GM21447 (cell line): Measurements from ENCODE around the gene BTBD9.

Experiments used
- ATAC-seq: cut with Tn5 transposase; IDR thresholded peaks from one replicate; pipeline ENCODE4 v1.9.1; 2021; ENCODE audit not compliant: unreplicated experiment

The BTBD9 gene

DNA sequence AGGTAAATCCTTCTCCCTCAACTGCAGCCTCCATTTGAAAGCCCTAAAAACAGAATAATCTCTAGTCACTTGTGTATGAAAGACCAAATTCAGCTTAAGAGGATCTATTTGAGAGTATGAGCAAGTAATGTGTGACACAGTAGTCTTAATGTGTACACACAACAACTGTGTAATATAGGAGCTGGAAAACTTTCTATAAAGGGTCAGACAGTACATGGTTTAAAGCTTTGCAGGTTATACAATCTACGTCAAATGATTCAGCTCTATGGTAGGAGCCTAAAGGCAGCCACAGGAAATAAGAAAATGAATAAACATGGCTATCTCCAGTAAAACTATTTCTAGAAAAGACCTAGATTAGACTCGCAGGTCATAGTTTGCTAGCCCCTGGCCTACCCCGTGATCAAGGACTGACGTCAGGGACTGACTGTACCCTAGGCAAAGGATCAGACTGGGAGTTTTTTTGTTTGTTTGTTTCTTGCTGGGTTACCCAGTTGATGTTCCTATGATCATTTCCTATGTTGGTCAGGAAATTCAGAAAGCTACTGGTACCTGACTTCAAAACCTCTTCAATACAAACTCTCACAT is 39.7 kb downstream of the BTBD9 start:
- no peak for ATAC-seq

DNA sequence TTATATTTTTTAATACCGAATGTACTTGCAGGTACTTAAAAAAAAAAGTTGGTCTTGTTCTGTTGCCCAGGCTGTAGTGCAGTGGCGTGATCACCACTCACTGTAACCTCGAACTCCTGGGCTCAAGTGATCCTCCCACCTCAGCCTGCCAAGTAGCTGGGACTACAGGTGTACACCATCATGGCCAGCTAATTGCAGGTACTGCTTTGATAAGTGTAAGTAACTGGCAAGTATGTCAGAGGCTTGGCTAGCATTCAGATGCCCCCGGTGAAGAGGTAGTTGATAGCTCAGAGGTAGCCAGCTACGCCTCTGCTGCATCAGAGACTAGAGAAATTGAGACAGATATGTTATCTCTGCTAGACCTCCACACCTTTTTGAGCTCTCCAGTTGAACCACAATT is 40.5 kb downstream of the BTBD9 start:
- ATAC-seq, result no peak

DNA sequence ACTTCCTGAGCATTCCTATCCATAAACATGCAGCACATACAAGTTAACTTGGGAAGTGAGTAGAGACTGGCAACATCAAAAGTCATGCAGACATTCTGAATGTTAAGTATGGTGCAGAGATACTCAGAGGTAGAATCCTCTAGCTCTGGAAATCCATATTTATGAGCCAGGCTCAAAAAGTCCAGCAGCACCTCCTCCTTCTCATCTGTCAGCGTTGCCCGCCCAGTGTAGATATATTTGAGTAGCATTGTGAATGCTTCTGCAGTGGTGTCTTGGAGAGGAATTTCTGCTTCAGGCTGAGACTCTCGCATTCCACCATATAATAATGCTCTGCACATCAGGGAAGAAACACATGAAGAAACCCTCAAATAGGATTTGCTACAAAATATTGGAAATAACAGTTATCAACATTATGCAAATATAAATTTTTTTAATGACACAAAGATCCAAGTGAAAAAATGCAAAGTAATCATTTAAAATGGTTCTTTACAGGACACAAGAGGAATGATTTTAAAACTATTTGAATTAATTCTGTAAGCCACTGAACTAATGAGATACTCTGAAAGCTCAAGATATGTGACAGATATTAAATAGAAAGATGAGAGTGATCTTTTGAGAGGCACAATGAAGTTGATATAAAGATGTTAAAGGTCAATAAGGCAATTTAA is 45.6 kb downstream of the BTBD9 start:
- ATAC-seq, result no peak

DNA sequence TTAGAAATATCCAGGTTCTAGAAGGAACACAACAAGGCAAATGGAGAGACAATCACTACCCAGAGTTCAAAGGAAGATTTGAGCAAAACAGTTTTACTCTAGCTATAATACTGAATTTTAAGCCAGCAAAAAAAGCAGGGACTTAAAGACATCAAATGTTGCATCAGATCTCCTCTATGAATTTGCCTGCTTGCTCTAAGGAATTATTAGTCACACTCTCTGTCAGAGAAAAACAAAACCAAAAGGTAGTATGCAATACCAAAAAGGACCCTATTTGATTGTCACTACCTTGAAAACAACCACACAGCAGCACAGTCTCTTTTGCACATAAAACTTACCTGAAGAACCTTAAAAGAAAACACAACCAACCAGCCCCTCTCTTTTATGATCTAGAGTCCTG is 46.3 kb downstream of the BTBD9 start:
- ATAC-seq, result no peak

DNA sequence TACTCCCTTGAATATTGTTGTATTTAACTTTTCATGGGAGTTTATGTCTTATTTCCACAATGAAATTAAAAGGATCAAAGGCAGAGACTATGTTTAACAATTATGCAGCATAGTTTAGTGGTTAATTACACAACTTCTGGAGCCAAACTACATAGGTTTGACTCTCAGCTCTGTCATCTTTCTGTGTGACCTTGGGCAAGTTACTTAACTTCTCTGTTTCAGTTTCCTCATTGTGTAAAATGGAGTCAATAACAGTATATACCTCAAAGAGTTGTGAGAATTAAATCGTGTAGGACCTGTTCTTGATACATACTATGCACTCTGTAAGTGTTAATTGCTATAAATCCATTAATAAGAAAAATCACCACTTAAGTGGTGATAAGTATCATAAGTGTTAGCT is 48.3 kb downstream of the BTBD9 start:
- ATAC-seq, result no peak

DNA sequence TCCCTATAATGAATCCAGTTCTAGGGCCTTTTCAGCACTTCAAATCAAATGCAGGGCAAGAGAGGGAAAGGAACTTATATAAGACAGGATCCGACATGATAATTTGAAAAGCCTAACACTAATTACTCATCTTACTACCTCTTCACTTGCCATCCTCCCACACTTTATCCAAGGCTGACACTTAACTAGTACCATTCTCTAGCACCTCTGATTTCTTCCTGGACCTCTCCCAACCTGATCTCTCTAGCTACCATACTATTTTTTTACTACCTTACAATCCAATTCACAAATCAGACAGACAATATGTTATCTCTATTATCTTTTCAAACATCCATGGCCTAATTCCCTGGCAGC is 50.4 kb downstream of the BTBD9 start:
- ATAC-seq, result no peak

DNA sequence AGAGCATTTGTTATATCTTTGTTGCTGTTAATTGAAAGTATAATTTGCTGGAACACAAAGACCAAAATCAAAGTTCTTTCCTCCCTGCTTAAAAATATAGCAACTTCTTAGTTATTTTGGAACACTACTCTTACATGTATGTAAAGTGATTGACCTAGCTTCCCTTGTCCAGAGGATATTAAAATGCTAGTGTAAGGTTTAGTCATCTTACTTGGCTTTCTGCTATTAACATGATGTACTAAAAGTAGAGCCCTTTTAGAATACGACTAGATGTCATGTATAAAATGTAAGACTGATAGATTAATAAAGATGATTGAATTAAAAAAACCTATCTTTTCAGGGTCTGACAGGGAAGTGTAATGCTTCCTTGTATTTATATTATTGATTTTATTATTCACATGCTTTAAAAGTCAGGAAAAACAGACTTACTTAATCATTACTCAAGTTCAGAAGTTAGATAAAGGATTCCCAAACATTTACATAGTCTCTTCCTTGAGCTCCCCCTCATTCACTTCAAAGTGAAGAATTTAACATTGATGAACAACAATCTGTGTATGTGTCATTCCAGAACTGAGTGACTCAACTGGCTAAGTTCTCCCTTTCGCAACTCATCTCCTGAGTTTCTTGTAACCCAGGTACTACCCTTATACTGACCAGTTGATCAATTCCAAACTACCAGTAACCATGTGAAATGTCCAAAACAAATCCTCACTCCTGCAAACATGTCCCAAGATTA is 50.9 kb downstream of the BTBD9 start:
- ATAC-seq, result no peak

DNA sequence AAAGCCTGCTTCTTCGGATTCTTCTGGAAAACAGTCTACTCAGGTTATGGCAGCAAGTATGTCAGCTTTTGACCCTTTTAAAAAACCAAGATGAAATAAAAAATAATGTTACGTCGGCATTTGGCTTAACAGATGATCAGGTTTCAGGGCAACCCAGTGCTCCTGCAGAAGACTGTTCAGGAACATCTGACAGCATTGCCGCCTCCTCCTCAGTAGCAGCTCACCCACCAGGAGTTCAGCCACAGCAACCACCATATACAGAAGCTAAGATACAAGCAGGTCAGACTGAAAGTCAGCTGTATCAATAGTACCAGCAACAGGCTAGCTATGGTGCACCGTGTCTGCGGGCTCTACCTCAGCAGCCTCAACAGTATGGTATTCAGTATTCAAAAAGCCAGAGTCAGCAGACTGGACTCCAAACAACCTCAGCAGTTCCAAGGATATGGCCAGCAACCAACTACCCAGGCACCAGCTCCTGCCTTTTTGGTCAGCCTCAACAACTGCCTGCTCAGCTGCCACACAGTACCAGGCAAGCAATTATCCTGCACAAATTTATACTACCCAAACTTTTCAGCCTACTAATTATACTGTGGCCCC is 51.9 kb downstream of the BTBD9 start:
- no peak for ATAC-seq

DNA sequence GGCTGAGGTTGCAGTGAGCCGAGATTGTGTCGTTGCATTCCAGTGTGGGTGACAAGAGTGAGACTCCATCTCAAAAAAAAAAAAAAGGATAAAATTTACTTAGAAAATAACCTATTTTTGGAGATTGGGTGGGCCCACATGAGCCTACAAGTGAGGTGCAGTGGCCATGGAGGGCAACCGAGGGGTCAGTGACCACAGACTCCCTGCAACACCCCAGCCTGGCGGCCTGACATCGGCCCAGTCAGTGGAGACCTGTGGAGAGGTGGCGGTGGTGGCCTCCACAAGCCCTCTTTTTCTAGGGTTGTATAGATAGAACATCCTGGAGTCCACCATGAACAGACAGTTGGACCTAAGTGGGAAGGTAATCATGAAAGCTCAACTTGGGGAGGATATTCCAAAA is 52.7 kb downstream of the BTBD9 start:
- ATAC-seq, result no peak

DNA sequence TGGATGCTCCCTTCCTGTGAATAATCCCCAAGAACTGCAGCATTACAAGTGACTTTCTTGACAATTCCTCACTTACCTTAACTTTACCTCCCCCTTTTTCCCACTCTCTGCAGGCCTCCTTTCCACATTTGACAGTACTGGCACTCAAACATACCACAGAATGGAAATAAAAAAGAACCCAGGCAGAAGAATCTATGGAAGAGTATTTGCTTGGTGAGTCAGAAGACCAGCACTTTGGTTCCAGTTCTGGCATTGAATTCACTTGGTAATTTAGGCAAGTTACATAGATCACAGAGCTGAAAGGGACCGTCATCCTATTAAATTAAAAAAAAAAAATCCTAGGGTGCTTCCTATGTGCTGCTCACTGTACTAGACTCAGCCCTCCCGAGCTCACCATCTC is 55.0 kb downstream of the BTBD9 start:
- ATAC-seq, result no peak

DNA sequence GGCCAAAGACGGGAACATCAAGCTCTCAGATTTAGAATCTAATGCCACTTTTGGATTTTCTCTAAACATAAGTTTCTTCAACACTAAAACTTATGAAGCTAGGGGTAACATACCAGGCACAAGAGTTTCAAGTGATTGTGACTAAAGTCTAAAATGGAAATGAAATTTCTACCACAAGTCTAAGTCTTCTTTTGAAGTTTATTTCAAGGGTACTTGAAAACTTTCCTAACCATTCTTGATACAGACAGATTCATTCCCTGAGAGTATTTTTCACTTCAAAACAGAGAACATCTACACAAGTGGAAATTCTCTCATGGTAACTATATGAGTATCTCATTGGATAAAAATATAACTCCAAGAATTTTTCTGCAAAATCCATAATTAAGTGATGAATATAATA is 56.2 kb downstream of the BTBD9 start:
- ATAC-seq, result no peak

DNA sequence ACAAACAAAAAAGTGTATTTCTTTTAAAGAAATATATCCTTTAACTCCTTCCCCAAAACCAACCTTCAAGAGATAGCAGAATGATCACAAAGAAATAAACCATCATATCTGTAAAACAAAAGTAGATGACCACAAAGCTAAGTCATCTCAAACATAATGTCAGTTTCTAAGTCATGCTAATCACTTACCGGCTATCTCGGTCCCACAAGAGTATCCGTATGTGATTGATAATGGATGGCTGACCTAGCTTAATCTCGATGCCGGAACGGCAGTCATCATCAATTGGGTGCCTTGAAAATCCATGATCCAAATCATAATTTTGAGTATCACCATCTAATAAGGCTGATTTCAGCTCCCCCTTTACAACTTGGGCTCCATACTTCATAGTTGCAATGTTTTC is 59.7 kb downstream of the BTBD9 start:
- no peak for ATAC-seq

DNA sequence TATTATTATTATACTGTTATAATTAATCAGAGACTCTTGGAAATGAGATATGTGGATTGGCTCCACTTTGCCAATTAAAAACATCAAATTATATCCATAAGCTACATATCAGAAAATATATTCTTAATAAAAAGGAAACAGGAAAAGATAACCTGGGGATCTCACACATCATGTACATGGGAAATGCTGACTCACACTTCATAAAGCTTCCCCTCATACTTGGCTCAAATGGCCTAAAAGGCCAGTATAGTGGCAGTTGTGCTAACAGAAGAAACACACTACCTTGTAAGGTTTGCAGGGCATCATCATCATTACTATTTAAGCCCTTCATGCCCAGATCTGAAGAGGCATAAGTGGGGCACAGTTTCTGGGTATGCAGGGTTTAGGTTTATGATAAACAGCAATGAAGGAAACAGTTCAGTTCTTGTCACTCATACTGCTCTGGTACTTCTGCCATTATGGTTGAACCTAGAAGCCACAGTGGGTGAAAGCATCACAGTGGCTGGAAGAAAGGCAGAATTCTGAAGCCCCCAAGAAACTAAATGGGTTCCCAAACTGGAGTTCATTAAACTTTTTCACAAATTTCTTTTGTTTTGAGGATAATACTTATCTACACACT is 60.6 kb downstream of the BTBD9 start:
- ATAC-seq, result no peak

DNA sequence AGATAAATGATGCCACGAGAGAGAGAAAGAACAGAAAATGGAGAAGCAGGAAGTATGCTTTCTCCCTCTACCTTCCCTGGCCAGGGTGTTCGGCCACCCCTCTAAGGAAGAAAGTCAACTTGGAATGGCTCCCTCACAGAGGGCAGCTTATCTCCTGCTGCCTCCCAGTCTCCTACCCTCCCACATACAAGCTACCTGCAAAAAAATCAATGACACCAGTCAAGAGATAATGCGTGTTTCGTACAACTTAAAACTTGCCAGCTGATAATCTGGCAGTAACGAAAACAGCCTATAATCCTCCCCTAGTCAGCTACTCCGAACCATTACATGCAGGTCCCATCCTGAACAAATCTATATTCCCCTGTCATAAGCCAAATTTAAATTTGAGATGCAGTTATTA is 61.7 kb downstream of the BTBD9 start:
- no peak for ATAC-seq

DNA sequence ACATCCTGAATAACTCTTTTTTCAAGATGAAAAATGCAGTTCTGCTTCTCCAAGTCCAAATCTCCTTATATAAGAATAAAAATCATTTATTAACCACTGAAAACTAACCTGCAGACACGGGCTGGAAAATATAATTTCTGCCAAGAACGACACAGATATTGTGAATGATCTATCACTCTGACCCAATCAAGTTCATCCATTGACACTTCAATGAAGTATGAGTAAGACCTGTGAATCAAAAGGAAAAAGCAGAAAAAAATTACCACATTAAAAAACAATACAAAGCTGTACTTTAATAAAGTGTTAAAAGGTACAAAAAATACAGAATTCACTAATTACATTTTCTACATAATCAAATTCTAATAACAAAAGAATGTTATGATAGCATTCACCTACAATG is 62.2 kb downstream of the BTBD9 start:
- ATAC-seq, result no peak

DNA sequence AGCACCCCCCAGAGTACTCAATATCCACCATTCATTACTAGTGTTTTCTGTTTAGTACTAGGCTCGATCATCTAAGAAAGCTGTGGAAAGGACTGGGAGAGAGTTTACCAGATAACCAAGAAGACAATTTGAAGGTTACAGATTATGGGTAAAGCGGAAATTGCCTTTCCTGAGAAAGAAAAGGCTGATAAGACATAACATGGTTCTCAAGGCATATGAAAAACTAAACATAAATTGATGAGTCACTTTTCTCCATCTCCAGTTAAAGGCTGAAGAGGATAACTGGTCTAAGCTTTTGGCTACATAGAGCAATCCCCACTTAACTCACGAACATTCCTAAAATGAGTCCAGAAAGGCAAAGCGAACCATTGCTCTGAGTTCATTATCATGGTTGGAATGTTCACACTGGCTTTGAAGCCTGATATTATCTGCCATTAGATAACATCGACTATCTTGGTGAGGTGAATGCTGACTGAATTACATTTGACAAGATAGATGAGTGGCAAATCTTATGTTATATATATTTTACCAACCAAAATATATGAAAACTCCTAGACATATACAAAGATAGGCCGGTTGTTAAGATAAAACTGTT is 65.8 kb downstream of the BTBD9 start:
- ATAC-seq, result no peak

DNA sequence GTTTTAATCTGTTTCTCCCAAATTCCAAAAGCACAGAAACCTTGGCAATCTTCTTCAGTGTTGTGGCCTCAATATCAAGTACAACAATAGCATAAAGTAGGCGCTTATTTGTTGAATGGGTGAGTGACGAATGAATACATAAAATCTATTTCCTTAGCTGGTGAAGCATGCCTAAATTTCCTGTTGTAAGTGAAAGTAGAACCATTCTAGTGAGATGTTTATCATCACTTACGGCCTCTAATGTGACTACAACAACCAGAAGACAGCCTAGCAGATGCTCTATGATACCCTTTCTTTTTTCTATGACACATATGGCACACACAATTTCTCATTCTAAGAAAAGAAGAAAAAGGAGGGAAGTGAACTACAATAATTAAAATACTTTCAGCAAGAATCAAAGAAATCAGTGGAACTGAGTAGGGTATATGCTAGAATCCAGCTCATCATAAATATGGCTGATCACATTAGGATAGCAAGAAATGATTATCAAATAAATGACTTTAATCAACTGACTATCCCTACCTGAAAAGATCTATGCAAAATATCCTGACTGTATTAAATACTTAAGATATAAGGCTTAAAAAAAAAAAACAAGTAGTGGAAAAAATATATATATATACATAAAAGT is 67.4 kb downstream of the BTBD9 start:
- ATAC-seq, result peak; percentile 78

DNA sequence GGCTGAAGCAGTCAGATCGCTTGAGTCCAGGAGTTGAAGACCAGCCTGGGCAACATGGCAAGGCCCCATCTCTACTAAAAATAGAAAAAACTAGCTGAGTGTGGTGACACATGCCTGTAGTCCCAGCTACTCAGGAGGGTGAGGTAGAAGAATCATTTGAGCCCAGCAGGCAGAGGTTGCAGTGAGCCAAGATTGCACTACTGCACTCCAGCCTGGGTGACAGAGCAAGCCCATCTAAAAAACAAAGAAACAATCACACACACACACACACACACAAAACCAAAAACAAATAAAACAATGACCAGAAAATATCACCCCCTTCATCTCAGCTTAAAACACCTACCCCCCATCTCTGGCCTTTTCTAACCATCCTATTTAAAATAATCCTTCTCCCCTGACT is 68.0 kb downstream of the BTBD9 start:
- peak; percentile 29 for ATAC-seq

DNA sequence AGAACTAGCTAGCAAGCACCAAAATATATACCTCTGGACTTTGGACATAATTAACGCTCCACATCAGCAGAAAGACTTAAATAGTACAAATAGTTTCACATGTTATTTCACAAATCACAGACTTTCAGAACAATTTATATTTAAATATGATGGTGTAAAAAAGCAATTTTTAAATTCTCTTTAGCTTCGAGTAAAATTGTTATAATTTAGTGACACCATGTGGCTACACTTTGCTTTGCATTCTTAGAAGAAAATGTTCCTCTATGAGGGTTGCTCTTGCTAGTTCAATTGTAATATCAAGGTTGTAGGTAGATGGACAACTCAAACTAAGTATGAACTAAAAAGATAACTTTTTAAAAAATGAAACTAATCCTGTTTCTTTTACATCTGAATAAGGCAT is 69.0 kb downstream of the BTBD9 start:
- ATAC-seq, result no peak

DNA sequence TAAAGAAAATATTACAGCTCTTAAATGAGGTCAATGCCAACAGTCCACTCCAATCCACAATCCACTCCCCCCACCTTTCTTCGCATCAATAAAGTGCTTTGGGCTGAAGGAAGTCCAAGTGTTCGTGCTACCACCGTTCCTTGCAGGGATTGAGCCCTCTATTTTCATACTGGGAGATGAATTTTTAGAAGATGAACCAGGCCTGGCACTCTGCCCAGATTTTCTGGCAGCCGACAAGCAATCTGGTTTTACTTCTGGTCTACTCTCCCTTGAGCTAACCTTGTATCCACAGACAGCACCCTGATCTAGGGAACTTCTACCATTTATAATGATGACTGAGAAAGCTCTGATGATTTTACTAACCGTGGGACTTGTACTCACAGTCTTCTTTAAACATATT is 72.3 kb downstream of the BTBD9 start:
- ATAC-seq, result no peak
